HAP-1 (cell line): ENCODE measurements around the gene LRRC55.

Source experiments
- DNase-seq, 2 experiments: peaks; one replicate each; pipeline ENCODE4 v3.0.0-alpha.2; 2016 to 2020; ENCODE audit warnings: low spot score in 2 of 2
- H3K27me3 ChIP-seq: fragments of 250-450 bp; sonication (Bioruptor Pico); 2 replicates; pipeline ENCODE4 v1.5.1; 2020; ENCODE audit warnings: low read depth, mild to moderate bottlenecking, moderate library complexity
- H3K36me3 ChIP-seq: fragments of 250-450 bp; sonication (Bioruptor Pico); replicated peaks from 2 replicates; pipeline ENCODE4 v1.5.1; 2020; ENCODE audit warnings: mild to moderate bottlenecking
- H3K4me1 ChIP-seq: fragments of 250-450 bp; sonication (Bioruptor Pico); 2 replicates; pipeline ENCODE4 v1.5.1; 2020; ENCODE audit warnings: mild to moderate bottlenecking
- H3K4me3 ChIP-seq: fragments of 250-450 bp; sonication (Bioruptor Pico); 2 replicates; pipeline ENCODE4 v1.5.1; 2020; ENCODE audit warnings: mild to moderate bottlenecking, moderate library complexity
- H3K9me3 ChIP-seq: fragments of 250-450 bp; sonication (Bioruptor Pico); 2 replicates; pipeline ENCODE4 v1.5.1; 2020; ENCODE audit warnings: mild to moderate bottlenecking, moderate library complexity
- in situ Hi-C: fragments of 300-500 bp; cut with MboI; formaldehyde crosslinking; loops from 3 replicates; pipeline ENCODE4 v1.14.3; 2020; ENCODE audit warnings: low sequenced_read_pairs, inconsistent platforms, mixed read lengths

The LRRC55 gene

GRCh38 chr11:57240757-57241156, 59.0 kb downstream of the LRRC55 start:
- no peaks in the 10 kb centered on the region for H3K36me3 ChIP-seq
- in situ Hi-C loops = loop anchor here (10.0 kb wide), 2 partner anchors 126 to 396 kb away; no protein-coding TSS in a partner anchor
- DNase-seq = no peak
- no peaks in the 10 kb centered on the region for H3K4me1 ChIP-seq
- H3K4me3 ChIP-seq = no peak overlapping the region
- H3K27me3 ChIP-seq = peaks cover 5% of the 10 kb centered on the region; the same call in 1 of the 2 replicates
- H3K9me3 ChIP-seq = no peaks in the 10 kb centered on the region
